Kasumi-1 (cell line): ENCODE data around the gene NTPCR.

Source experiments
- DNase-seq, 2 experiments: peaks; one replicate each; lab custom pipeline; 2025; lab: John Stamatoyannopoulos, UW

The NTPCR gene

DNA sequence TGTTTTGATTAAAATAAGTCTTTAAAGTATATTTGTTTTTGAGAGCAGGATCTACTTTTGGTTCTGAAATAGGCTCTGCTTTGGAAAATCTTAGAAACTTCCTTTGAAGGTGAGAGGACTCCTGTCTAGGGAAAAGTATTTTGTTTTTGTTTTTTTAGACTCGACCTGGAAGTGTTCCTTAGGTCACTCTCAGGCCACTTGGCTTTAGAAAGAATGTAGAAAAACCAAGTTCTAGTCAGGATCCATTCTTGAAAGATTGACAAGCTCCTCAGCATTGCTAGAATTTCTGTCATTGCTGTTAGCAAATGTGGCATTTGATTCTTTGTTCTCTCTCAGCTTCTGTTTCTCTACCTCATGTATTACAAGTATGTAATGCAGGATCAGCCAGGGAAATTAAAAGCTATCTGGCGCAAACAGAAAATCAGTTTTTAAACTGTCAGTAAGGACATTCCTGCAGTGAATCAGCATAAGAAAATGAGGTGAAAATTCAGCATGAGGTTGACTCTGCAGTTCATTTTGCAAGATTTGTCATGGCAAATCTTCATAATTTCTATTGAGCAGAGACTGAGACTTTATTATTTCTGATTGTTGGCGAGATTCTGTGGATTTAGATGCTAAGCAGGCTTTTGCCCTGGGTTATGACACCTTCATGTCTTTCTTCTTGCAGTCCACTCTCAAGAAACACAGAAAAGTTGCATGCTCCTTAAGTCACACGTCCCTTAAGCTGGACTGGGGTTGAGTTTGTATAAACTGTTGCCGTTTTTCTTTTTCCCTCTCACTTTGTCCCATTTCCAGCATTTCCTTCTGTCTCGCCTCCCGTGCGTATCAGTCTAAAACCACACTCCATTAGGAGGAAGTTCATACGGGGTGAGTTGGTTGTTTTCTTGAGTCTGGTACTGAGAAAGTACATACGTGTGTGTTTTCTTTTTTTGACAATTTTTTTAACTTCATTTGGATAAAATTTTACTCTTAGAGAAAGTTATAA is 12.6 kb downstream of the NTPCR start:
- DNase-seq = peak; percentile 75 to 76

GRCh38 chr1:232964601-232965000 is 14.2 kb downstream of the NTPCR start:
- DNase-seq = no peak

- no peak for DNase-seq
These were observed 14.9 kb downstream of the NTPCR start for GRCh38 chr1:232965124-232965911.

DNA sequence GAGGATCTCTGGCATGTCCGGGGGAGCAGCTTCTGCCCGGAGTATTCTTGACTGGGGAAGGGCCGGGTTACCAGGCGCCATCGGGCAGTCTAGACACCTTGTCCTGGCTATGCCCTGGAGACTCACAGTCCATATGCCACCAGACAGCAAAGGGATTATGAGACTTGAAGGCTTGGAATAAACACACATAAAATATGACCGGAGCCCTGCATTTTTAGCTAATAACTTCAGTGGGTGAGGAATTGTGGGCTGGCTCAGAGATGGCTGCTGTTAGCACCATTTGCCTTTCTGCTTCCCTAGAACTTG is 15.5 kb downstream of the NTPCR start:
- DNase-seq = no peak

- DNase-seq = no peak
These were observed 16.3 kb downstream of the NTPCR start for GRCh38 chr1:232966663-232967062.

- no peak for DNase-seq
These were observed 18.0 kb downstream of the NTPCR start for GRCh38 chr1:232968391-232968790.

- DNase-seq = peak; percentile 23 to 54
These were observed 18.6 kb downstream of the NTPCR start for GRCh38 chr1:232968965-232969364.

GRCh38 chr1:232969799-232970198 is 19.4 kb downstream of the NTPCR start:
- no peak for DNase-seq

GRCh38 chr1:232970508-232970907 is 20.1 kb downstream of the NTPCR start:
- no peak for DNase-seq

GRCh38 chr1:232973652-232974611 is 23.5 kb downstream of the NTPCR start:
- peak in 1 of 2 experiments; percentile 16 for DNase-seq

DNA sequence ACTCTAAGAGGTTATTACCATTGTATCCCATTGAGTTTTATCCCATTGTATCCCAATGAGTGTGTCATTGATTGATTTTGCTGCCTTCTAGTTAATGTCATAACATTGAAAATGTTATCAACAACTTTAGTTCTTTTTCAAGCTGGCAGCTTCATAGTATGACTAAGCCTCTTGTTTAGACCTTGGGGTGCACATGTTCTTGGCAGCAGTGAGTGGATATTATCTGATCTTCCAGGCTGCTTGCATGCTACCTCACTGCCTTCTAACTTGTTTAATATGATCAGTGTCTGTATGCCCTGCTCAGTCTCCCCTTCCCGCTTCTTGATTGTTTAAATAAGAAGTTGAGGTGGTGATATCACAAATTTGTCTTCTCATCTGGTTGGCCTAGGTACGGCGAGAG is 24.6 kb downstream of the NTPCR start:
- DNase-seq = no peak

GRCh38 chr1:232978091-232978634 is 27.8 kb downstream of the NTPCR start:
- DNase-seq = no peak

- no peak for DNase-seq
These were observed 28.4 kb downstream of the NTPCR start for GRCh38 chr1:232978815-232979214.

DNA sequence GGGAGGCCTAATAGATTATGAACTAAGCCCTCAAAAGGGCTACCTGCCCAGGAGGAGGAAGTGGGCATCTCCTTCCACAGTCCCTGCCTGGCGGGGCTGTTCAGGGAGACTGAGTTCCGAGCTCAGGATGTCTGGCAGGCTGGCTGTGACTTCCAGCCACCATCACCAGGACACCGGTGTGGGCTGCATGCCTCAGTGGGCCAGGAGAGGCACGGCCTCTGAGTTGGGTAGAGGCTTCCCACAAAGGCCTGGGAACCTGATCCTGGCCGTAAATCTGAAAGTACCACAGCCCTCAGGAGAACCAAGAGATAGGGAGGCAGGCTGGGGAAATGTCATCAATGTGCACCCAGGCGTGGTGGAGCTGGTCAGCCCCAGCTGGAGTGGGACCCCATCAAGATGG is 29.1 kb downstream of the NTPCR start:
- no peak for DNase-seq

- DNase-seq = no peak
These were observed 30.1 kb downstream of the NTPCR start for GRCh38 chr1:232980355-232980978.

DNA sequence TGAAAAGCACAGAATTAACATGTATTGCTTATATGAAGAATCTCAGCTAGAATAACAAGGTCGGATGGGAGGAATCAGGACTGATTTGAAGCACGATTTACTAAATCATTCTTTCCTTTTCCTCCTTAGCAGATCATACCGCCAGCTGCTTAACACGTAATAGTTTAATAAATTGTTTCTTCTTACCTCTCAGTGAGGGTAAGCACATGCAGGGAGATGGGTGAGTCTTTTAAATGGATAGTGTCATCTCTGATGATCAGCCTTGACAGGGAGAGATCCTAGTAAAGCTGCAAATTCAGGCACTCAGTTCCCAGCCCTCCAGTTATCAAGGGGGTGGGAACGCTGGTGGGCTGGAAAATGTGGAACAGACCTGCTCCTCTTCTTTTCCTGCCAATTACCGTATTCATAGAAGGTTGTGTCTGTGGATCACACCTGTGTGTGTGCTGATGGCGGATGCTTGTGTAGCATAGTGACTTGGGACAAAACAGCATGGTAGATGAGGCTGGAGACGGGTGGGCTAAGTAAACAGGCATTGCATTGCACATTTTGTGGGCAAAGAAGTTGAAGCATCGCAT is 30.7 kb downstream of the NTPCR start:
- no peak for DNase-seq

- no peak for DNase-seq
These were observed 32.0 kb downstream of the NTPCR start for GRCh38 chr1:232982238-232982944.

- no peak for DNase-seq
These were observed 33.0 kb downstream of the NTPCR start for GRCh38 chr1:232983375-232983774.

- DNase-seq = no peak
These were observed 33.6 kb downstream of the NTPCR start for GRCh38 chr1:232983817-232984567.
